Lung (tissue), 12 donors: ENCODE data around the gene CDH1. TPM values are rescaled to one million over a fixed set of nuclear protein-coding genes. Genes with fewer than 3 reads are reported as not detected.

Experiments used
- ATAC-seq: fragments of 200-7000 bp; cut with Tn5 transposase; one replicate; pipeline ENCODE4 v1.9.1; 2020; ENCODE audit warnings: moderate number of reproducible peaks; ENCODE audit not compliant: insufficient read depth, low FRiP score
- DNase-seq, 3 donors: peaks; one replicate each; pipeline ENCODE4 v3.0.0-alpha.2; 2013 to 2017
- H3K27ac ChIP-seq, 2 donors: one replicate each; pipeline ENCODE4 v1.5.1; 2013; ENCODE audit warnings: mild to moderate bottlenecking in 2 of 2, moderate library complexity in 2 of 2, control low read depth in 1 of 2, inconsistent platforms in 1 of 2, low read depth in 1 of 2, low read length in 1 of 2
- H3K27me3 ChIP-seq, 3 donors: one replicate each; pipeline ENCODE4 v1.5.1; 2013; ENCODE audit warnings: low read length in 2 of 3; ENCODE audit not compliant: control insufficient read depth in 3 of 3, insufficient read depth in 3 of 3
- H3K36me3 ChIP-seq, 4 donors: one replicate each; pipeline ENCODE4 v1.5.1; 2013; ENCODE audit warnings: low read length in 4 of 4, mild to moderate bottlenecking in 1 of 4, moderate library complexity in 1 of 4; ENCODE audit not compliant: control insufficient read depth in 4 of 4, insufficient read depth in 4 of 4
- H3K4me1 ChIP-seq, 5 donors: one replicate each; pipeline ENCODE4 v1.5.1; 2013; ENCODE audit warnings: low read length in 5 of 5, mild to moderate bottlenecking in 2 of 5, moderate library complexity in 1 of 5; ENCODE audit not compliant: control insufficient read depth in 5 of 5, insufficient read depth in 5 of 5
- H3K4me3 ChIP-seq: one replicate; pipeline ENCODE4 v1.5.1; 2013; ENCODE audit warnings: mild to moderate bottlenecking, control low read depth, moderate library complexity
- H3K9ac ChIP-seq, 2 donors: one replicate each; pipeline ENCODE4 v1.5.1; 2013; ENCODE audit warnings: low read length in 2 of 2, control low read depth in 1 of 2; ENCODE audit not compliant: insufficient read depth in 1 of 2
- H3K9me3 ChIP-seq, 4 donors: one replicate each; pipeline ENCODE4 v1.5.1; 2013; ENCODE audit warnings: low read length in 3 of 4, mild to moderate bottlenecking in 1 of 4, moderate library complexity in 1 of 4; ENCODE audit not compliant: control insufficient read depth in 4 of 4, insufficient read depth in 3 of 4
- WGBS, 2 donors: extraction: QIAGEN DNeasy Blood & Tissue Kit; methylation state at CpG; one replicate each; pipeline ENCODE4 v1.1.7; 2013; 5-methylcytosine and 5-hydroxymethylcytosine counted together
- polyA plus RNA-seq, 2 donors: library from polyadenylated mRNA; stranded (reverse); fragments of 200-250 nt; gene quantifications; one replicate each; pipeline ENCODE4 v1.2.1, GENCODE V29; 2013
- total RNA-seq, 2 donors: library from RNA; depleted of rRNA in 1 of 2; stranded (reverse); fragments of >200 nt in 1 of 2; gene quantifications; one replicate each; pipeline ENCODE4 v1.2.1, GENCODE V29; 2014 to 2021
- TF ChIP-seq, protein P1 (sequence below): IDR thresholded peaks from 2 replicates; pipeline ENCODE4 v1.5.1; 2012; ENCODE audit warnings: mild to moderate bottlenecking; ENCODE audit errors: control extremely low read depth, extremely low read depth
- donor health status: control.
- donor health status: control.
- donor health status: Bipolar disorder and iron deficiency.
- donor health status: healthy.
- donor health status: DM: yes; HTN: yes; CAD: no.

The CDH1 gene
- total and polyA plus RNA-seq, 4 donors: 33.2 to 227 (median 95.2) TPM

DNA sequence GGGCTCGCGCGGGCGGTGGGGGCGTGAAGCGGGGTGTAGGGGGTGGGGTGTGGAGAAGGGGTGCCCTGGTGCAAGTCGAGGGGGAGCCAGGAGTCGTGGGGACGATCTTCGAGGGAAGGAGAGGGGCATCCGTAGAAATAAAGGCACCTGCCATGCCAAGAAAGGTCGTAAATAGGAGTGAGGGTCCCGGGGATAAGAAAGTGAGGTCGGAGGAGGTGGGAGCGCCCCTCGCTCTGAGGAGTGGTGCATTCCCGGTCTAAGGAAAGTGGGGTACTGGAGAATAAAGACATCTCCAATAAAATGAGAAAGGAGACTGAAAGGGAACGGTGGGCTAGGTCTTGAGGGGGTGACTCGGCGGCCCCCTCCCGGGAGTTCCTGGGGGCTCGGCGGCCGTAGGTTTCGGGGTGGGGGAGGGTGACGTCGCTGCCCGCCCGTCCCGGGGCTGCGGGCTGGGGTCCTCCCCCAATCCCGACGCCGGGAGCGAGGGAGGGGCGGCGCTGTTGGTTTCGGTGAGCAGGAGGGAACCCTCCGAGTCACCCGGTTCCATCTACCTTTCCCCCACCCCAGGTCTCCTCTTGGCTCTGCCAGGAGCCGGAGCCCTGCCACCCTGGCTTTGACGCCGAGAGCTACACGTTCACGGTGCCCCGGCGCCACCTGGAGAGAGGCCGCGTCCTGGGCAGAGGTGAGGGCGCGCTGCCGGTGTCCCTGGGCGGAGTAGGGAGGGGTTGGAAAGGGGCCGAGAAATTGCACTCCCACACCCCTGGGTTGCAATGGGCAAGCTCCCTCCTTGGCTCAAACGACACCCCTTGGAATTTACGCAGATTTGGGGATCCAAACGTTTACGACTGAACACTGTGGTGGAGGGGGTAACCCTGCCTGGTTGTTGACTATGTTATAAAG, 888 bp downstream of the CDH1 start:
- H3K4me3 ChIP-seq: peak overlapping the region; percentile 30
- WGBS, 2 donors: 12 to 24% methylated on average over 49 to 58 of the region's 58 CpGs
- ATAC-seq (peak; percentile 43), DNase-seq (peak in 1 of 3 donors; percentile 39)
- peaks cover 2 to 14% (median 7%) of the 10 kb centered on the region in 5 donors for H3K4me1 ChIP-seq
- H3K36me3 ChIP-seq: no peaks in the 10 kb centered on the region
- peak overlapping the region in 1 of 2 donors; percentile 78 for H3K27ac ChIP-seq
- peaks cover 0 to 20% (median 10%) of the 10 kb centered on the region in 3 donors for H3K27me3 ChIP-seq
- TF ChIP-seq, protein P1, sequence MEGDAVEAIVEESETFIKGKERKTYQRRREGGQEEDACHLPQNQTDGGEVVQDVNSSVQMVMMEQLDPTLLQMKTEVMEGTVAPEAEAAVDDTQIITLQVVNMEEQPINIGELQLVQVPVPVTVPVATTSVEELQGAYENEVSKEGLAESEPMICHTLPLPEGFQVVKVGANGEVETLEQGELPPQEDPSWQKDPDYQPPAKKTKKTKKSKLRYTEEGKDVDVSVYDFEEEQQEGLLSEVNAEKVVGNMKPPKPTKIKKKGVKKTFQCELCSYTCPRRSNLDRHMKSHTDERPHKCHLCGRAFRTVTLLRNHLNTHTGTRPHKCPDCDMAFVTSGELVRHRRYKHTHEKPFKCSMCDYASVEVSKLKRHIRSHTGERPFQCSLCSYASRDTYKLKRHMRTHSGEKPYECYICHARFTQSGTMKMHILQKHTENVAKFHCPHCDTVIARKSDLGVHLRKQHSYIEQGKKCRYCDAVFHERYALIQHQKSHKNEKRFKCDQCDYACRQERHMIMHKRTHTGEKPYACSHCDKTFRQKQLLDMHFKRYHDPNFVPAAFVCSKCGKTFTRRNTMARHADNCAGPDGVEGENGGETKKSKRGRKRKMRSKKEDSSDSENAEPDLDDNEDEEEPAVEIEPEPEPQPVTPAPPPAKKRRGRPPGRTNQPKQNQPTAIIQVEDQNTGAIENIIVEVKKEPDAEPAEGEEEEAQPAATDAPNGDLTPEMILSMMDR: no peak
- H3K9me3 ChIP-seq: no peaks in the 10 kb centered on the region
- H3K9ac ChIP-seq: peak overlapping the region; percentile 32 to 55

GRCh38 chr16:68739964-68740627, 3.0 kb downstream of the CDH1 start:
- DNase-seq (peak in 1 of 3 donors; percentile 54), ATAC-seq (no peak)
- no peak overlapping the region for H3K4me3 ChIP-seq
- TF ChIP-seq, protein P1: no peak
- peak overlapping the region in 1 of 2 donors; percentile 77 for H3K27ac ChIP-seq
- H3K9me3 ChIP-seq: no peaks in the 10 kb centered on the region
- no peaks in the 10 kb centered on the region for H3K36me3 ChIP-seq
- WGBS, 2 donors: 48 to 59% methylated on average over 7 of the region's 7 CpGs
- H3K4me1 ChIP-seq: peaks cover 2 to 22% (median 7%) of the 10 kb centered on the region in 5 donors
- H3K27me3 ChIP-seq: peaks cover 0 to 18% (median 10%) of the 10 kb centered on the region in 3 donors
- H3K9ac ChIP-seq: no peak overlapping the region

DNA sequence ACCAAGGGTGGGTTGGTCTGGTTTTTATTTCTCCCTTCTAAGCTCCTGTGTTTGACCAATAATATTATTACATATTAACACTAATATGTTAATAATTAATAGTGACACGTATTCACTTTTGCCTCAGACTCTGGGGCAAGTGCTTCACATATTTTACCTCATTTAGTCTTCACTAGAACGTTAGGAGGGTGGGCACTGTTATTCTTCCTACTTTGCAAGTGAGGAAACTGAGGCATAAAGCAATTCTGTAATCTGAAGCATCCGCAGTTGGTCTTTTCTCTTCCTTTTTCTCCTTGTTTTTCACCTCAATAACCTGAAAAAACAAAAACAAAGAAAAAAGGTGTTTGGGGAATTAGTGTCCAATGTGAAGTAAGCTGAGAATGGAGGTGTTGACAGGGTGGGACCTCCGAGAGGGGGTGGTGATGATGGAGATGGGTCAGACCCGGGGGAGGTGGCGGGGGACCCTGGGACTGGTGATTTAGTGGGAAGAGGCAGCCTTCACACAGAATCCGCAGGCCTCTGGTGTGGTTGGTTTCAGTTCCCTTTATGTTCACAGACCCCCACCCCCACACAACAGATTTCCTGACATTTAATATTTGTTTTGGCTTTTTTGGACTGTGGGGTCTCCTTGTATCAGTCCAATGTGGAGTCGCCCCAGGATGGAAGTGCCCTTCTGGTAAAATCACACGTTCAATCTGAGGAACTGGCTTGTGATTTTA, 3.7 kb downstream of the CDH1 start:
- 58 to 64% methylated on average over 9 of the region's 9 CpGs for WGBS, 2 donors
- Histone ChIP-seq H3K9ac (no peak overlapping the region), H3K27ac (no peak overlapping the region), H3K4me3 (no peak overlapping the region), H3K36me3 (no peaks in the 10 kb centered on the region), H3K27me3 (peaks cover 0 to 17% (median 9%) of the 10 kb centered on the region in 3 donors), H3K4me1 (peaks cover 2 to 22% (median 7%) of the 10 kb centered on the region in 5 donors), H3K9me3 (no peaks in the 10 kb centered on the region)
- TF ChIP-seq, protein P1: no peak
- ATAC-seq (no peak), DNase-seq (no peak)
